MM.1S (cell line): ENCODE results near the gene ADAMTS2.

Source experiments
- CTCF ChIP-seq: fragments of 300-600 bp; sonication (generic); IDR thresholded peaks from 2 replicates; pipeline ENCODE4 v1.5.1; 2016; ENCODE audit warnings: antibody characterized with exemption, low read length, mixed read lengths
- EZH2 ChIP-seq: fragments of 300-600 bp; sonication (generic); optimal IDR thresholded peaks from 2 replicates; pipeline ENCODE3; 2017; ENCODE audit warnings: low read depth, mild to moderate bottlenecking, antibody characterized with exemption, low read length, mixed read lengths
- EZH2phosphoT487 ChIP-seq: fragments of 300-600 bp; sonication (generic); IDR thresholded peaks from 2 replicates; pipeline ENCODE4 v1.6.1; 2018; ENCODE audit warnings: antibody characterized with exemption, low read length

GRCh38 chr5:179309383-179309670 lies 35.9 kb downstream of the ADAMTS2 start:
- TF ChIP-seq EZH2phosphoT487 (no peak), CTCF (no peak), EZH2 (no peak)
